NCI-H524 treated with DMSO at 0.1 percent for 48 hours (cell line): ENCODE data around the gene ALG1L2.
"Not testable (repeated sequence)": the region's sequence is repeated elsewhere in the genome, so short reads cannot be mapped to it uniquely, and the experiment has no call there.

Source experiments
- DNase-seq: peaks from one replicate; lab custom pipeline; 2025; lab: John Stamatoyannopoulos, UW

ALG1L2 gene

DNA sequence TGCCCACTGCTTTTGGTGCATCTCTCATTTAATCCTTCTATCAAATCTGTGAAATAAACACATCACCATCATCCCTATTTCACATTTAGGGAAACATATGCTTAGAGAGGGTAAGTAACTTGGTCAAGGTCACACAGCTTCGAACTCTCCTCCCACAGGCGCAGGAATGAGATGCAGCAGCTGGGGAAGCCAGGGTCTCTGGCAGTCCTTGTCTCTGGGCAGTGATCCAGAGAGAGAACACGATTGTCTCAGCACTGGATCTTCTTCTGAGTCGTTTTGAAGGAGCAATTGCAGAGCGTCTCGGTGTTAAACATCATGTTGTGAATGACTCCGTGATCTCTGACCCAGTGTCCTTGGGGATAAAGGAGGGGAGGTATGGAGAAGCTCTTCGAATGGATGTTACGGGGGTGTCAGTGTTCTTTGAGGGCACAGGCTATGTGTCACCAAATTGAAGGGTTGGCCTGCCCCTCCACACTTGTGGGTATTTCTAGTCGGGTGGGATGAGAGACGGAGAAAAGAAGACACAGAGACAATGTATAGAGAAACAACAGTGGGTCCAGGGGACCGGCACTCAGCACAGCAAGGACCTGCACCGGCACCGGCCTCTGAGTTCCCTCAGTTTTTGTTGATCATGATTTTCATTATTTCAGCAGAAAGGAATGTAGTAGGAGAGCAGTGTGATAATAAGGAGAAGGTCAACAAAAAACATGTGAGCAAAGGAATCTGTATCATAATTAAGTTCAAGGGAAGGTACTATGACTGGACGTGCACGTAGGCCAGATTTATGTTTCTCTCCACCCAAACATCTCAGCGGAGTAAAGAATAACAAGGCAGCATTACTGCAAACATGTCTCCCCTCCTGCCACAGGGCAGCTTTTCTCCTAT, 41.5 kb downstream of the ALG1L2 start:
- DNase-seq = not testable (repeated sequence)

- DNase-seq = not testable (repeated sequence)
These were observed 43.8 kb downstream of the ALG1L2 start for GRCh38 chr3:130125406-130125805.

DNA sequence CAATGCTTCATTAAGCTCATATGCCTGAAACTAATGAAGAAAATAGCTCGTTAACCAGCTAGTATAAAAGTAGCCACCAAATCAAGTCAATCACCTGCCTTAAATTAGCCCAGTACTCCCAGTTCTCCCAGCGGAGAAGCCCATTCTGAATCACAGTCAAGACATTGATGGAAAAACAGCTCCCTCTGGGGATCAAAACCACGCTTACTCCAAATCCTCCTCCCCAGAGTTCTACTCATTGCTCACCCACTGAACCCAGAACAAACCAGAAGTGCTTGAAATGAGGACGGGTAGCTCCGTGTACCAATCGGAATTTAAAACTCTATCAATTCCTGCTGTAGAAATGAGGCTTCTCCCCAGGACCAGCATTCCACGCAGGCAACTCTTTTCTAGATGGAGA, 54.7 kb downstream of the ALG1L2 start:
- DNase-seq = not testable (repeated sequence)

DNA sequence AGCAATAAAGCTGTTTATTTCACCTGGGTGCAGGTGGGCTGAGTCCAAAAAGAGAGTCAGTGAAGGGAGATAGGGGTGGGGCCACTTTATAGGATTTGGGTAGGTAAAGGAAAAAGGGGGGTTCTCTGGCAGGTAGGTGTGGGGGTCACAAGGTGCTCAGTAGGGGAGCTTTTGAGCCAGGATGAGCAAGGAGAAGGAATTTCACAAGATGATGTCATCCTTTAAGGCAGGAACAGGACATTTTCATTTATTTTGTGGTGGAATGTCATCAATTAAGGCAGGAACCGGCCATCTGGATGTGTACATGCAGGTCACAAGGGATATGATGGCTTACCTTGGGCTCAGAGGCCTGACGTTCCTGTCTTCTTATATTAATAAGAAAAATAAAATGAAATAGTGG, 56.1 kb downstream of the ALG1L2 start:
- DNase-seq = not testable (repeated sequence)

GRCh38 chr3:130138992-130139391, 57.4 kb downstream of the ALG1L2 start:
- not testable (repeated sequence) for DNase-seq

GRCh38 chr3:130140756-130141155, 59.1 kb downstream of the ALG1L2 start:
- DNase-seq = not testable (repeated sequence)

DNA sequence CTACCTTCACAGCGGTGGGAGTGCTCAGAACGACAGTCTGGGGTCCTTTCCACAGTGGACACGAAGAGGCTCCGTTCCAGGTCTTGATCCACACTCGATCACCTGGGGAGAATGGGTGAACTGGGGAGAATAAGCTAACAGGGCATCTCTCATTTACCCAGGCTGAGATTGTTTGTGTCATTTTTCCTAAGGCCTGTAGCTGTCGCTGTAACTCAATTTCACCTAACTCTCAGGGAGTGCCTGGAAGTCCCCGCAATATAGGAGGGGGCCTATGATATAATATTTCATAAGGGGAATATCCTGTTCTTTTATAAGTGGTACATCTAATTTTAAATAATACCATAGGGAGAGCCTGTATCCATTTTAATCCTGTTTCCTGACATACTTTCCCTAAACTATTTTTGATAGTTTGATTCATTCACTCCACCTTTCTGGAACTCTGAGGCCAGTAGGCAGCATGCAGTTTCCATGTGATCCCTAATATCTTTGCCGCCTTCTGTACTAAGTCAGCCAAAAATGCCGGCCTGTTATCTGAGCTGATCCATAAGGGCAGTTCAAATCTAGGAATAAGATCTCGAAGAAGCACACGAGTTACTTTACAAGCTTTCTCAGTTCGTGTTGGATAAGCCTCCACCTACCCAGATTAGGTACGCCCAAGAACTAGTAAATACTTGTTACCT, 62.2 kb downstream of the ALG1L2 start:
- DNase-seq = not testable (repeated sequence)

DNA sequence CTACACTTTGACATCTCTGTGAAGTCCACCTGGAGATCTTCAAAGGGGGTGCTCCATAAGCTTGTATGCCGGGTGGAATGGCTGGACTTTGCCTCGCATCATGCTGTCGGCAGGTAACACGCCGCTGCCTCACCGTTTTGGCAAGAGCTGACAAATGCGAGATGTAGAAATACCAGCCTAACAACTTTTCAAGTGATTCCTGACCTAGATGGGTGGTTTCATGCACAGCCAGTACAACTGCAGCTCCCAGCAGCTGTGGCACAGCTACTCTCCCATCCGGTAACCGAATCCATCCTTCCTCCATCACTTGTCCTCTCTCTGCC, 62.7 kb downstream of the ALG1L2 start:
- DNase-seq = not testable (repeated sequence)

DNA sequence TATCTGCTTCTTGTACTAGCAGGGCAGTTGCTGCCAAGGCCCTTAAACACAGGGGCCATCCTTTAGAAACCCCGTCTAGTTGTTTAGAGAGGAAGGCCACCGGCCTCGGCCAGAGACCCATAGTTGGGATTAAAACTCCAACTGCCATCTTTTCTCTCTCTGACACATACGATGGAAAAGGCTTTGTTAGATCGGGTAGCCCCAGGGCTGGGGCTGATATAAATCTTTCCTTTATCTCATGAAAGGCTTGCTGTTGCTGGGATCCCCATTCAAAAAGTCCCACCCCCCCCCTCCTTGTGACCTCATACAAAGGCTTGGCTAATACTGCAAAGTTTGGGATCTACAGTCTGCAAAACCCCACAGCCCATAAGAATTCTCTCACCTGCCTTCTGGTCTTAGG, 63.8 kb downstream of the ALG1L2 start:
- not testable (repeated sequence) for DNase-seq

DNA sequence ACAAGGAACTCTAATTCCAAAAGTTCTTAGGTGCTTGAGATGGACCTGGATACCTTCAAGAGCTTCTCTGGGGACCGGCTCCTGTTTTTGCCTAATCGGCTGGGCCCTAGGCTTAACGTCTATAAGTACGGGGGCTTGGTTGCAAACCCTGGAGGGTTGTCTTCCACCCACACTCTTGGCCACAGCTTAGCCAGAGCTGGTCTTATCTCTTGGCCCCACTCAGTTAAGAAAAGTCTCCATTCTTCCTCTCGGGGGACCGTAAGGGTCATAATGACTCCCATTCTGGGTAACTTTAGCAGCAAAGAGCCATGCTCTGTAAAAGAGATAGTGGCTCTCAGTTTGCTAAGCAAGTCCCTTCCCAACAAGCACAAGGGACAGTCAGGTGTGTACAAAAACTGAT, 64.8 kb downstream of the ALG1L2 start:
- not testable (repeated sequence) for DNase-seq
